HG03108 (cell line): ENCODE measurements around the gene MPP1.

ENCODE experiments used
- ATAC-seq: cut with Tn5 transposase; IDR thresholded peaks from one replicate; pipeline ENCODE4 v1.9.1; 2021; ENCODE audit warnings: moderate library complexity; ENCODE audit not compliant: unreplicated experiment

Gene MPP1

DNA sequence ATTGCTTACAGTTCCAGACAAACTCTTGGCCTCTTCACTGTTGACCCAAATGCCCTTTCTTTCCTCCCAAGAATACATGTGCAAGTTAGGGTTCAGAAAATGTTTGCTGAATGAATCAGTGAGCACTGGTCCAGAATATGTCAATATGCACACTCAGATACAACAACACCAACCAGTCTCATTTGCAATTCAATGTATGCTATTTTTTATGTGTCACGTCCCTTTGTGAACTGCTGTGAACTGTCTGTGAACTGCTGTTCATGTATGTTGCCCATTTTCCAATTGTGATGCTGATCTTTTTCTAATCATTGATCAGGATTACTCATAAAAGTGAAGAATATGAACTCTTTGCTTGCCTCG, 72.2 kb downstream of the MPP1 start:
- no peak for ATAC-seq

DNA sequence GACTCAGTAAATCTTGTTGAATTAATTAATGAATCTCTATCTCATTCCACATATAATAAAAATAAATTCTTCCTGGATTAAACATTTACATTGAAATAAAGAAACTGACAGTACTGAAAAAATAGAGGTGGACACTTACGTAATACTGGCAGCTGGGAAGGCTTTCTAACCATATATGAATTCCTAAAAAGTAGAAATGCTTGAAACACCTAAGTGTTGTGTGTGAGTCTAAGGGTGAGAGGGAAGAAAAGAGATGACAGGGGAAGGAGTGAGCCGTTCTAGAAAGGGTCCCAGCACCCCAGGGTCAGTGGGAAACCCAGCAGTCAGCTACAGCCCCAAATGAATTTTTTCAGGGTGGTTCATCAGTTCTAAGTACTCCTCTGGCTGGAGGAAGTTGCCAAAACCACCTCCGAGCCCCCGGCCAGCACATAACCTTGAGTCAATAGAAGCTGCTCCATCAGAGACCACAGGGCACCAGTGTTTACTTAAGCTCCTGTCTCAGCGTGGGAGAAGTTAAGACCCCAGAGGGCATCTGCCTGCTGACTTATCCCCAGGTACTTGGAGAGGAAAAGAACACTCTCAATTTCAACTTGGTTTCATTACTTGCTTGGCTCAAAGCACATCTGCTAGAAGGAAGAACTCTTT, 72.7 kb downstream of the MPP1 start:
- no peak for ATAC-seq

DNA sequence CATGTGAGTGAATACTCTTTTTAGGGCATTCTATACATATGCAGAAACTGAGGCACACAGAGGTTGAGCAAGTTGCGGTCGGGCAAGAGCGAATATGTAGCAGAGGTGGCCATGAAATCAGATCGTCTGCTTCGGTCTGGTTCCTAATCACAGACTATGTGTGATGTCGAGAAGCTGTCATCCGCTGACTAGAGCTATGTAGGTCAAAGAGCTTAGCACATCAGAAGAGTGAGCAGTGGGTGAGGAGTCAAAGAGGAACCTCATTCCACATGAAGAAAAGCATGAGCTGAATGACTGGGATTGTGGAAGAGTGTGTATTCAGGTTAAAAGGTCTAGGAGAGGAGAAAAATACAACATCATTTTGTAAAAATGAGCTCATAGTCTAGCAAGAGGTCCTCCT, 73.4 kb downstream of the MPP1 start:
- ATAC-seq = no peak

DNA sequence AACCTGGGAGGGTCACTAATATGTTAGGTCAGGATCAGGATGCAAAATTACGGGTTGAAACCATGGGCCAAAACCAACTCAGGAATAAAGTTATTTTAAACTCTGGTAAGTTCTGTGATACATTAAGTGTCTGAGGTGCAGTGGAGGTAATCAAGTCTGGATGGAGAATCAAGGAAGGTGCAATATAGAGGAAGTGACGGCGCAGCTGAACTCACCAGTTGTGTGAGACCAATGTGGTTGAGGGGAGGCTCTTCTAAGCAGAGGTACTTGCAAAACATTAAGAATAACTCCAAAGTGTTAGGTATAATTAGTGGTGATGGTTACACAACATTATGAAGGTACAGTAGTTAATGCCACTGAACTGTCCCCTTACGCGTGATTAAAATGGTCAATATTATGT, 74.1 kb downstream of the MPP1 start:
- ATAC-seq = no peak

DNA sequence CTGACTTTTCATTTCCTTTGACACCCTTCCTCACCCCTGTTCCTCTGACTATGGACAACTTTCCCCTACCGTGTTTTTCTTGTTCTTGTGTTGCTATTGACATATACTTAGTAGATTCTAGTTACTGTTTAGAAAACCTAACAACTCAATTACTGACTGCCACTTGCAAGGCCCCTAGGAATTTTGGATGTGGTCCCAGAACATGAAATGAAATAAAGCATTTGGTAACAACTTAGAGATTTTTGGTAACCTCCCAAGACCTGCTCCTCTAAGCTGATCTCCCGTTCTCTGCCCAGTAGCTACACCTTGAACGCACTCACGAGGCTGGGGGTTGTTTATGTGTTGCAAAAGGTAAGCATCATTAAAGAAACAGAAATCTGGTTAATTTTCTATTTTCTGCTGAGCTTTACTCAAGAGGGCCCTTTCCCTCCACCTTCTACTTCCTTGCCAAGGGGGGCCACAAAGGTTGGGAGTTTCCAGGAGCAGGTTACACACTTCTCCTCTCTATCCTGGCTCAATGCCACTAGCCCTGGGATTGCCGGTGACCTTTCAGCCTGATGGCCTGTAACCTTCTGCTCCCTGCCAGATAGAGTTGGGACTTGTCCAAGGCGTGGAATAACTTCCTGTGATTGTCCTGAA, 74.9 kb downstream of the MPP1 start:
- no peak for ATAC-seq

DNA sequence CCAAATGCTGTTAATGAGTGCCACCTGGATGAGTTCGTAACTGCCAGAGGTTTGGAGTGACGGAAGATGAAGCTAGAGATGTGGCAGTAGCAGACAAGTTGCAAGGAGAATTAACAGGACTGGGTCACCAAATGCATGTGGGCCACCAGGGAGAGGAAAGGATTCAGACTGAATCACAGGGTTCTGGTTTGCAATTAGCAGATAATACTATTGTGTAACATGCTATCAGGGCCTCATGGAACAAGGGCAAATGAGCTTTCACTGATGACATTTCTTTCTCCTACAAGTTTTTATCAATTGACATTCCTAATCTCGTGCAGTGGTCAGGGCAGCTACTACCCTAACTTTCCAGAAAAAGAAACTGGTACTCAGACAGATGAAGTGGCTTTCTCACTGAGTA, 75.8 kb downstream of the MPP1 start:
- no peak for ATAC-seq
